Activated naive CD4-positive, alpha-beta T cell treated with anti-CD3 and anti-CD28 coated beads, Interleukin-2, amount 10 ng/mL, durations not matched to agents 7 days and 5 days (primary cell): ENCODE results near the gene NKX1-1.

Source experiments
- CTCF ChIA-PET: fragments of 350-600 bp; sonication (Branson Sonifier 250); formaldehyde crosslinking; loops from one replicate; lab custom pipeline; 2021; ENCODE audit warnings: antibody characterized with exemption; lab: Charles Lee
- DNase-seq: peaks from one replicate; pipeline ENCODE4 v3.0.0-alpha.2; 2020
- H3K27ac Mint-ChIP-seq: one replicate; pipeline ENCODE4 v1.8.0; 2021; ENCODE audit warnings: mild to moderate bottlenecking, moderate library complexity, mixed read lengths
- H3K27me3 Mint-ChIP-seq: one replicate; pipeline ENCODE4 v1.8.0; 2021; ENCODE audit warnings: mild to moderate bottlenecking, mixed read lengths
- H3K36me3 Mint-ChIP-seq: one replicate; pipeline ENCODE4 v1.8.0; 2021; ENCODE audit warnings: mixed read lengths
- H3K4me1 Mint-ChIP-seq: one replicate; pipeline ENCODE4 v1.8.0; 2021; ENCODE audit warnings: mixed read lengths
- H3K4me3 Mint-ChIP-seq: one replicate; pipeline ENCODE4 v1.8.0; 2021; ENCODE audit warnings: mild to moderate bottlenecking, moderate library complexity, mixed read lengths
- H3K9me3 Mint-ChIP-seq: one replicate; pipeline ENCODE4 v1.8.0; 2021; ENCODE audit warnings: mixed read lengths

Gene NKX1-1

GRCh38 chr4:1369091-1369450 lies 37.2 kb downstream of the NKX1-1 start:
- no peaks in the 10 kb centered on the region for H3K27me3 Mint-ChIP-seq
- H3K4me1 Mint-ChIP-seq = no peaks in the 10 kb centered on the region
- H3K9me3 Mint-ChIP-seq = no peaks in the 10 kb centered on the region
- no peak for DNase-seq
- CTCF ChIA-PET = interaction anchor here (1.2 kb wide), 1 partner anchor 13 kb away, joined by 3 read pairs; no protein-coding TSS in a partner anchor
- H3K36me3 Mint-ChIP-seq = no peaks in the 10 kb centered on the region
- H3K27ac Mint-ChIP-seq = no peak overlapping the region
- H3K4me3 Mint-ChIP-seq = no peak overlapping the region

- no peaks in the 10 kb centered on the region for H3K9me3 Mint-ChIP-seq
- no peaks in the 10 kb centered on the region for H3K36me3 Mint-ChIP-seq
- H3K27ac Mint-ChIP-seq = no peak overlapping the region
- H3K27me3 Mint-ChIP-seq = no peaks in the 10 kb centered on the region
- H3K4me1 Mint-ChIP-seq = no peaks in the 10 kb centered on the region
- no peak overlapping the region for H3K4me3 Mint-ChIP-seq
- CTCF ChIA-PET = interaction anchor here (1.2 kb wide), 1 partner anchor 13 kb away, joined by 3 read pairs; no protein-coding TSS in a partner anchor
- DNase-seq = no peak
These were observed 37.7 kb downstream of the NKX1-1 start for GRCh38 chr4:1368421-1369090.

- no peaks in the 10 kb centered on the region for H3K36me3 Mint-ChIP-seq
- no peak overlapping the region for H3K27ac Mint-ChIP-seq
- no peaks in the 10 kb centered on the region for H3K4me1 Mint-ChIP-seq
- no peaks in the 10 kb centered on the region for H3K9me3 Mint-ChIP-seq
- CTCF ChIA-PET = no interaction called here
- DNase-seq = no peak
- no peaks in the 10 kb centered on the region for H3K27me3 Mint-ChIP-seq
- H3K4me3 Mint-ChIP-seq = no peak overlapping the region
These were observed 38.3 kb downstream of the NKX1-1 start for GRCh38 chr4:1367936-1368289.

- Mint-ChIP-seq H3K4me3 (no peak overlapping the region), H3K27me3 (no peaks in the 10 kb centered on the region)
- CTCF ChIA-PET = no interaction called here
These were observed 38.9 kb downstream of the NKX1-1 start for GRCh38 chr4:1367230-1367935.

GRCh38 chr4:1366371-1367229 lies 39.6 kb downstream of the NKX1-1 start:
- Mint-ChIP-seq H3K4me1 (no peaks in the 10 kb centered on the region), H3K9me3 (no peaks in the 10 kb centered on the region), H3K27ac (no peak overlapping the region), H3K4me3 (no peak overlapping the region), H3K36me3 (no peaks in the 10 kb centered on the region), H3K27me3 (no peaks in the 10 kb centered on the region)
- no peak for DNase-seq
- CTCF ChIA-PET = no interaction called here

More at GRCh38 chr4:1367230-1367935, 38.9 kb downstream of the NKX1-1 start:
- Mint-ChIP-seq H3K36me3 (no peaks in the 10 kb centered on the region), H3K27ac (no peak overlapping the region), H3K4me1 (no peaks in the 10 kb centered on the region), H3K9me3 (no peaks in the 10 kb centered on the region)
- DNase-seq = no peak

DNA sequence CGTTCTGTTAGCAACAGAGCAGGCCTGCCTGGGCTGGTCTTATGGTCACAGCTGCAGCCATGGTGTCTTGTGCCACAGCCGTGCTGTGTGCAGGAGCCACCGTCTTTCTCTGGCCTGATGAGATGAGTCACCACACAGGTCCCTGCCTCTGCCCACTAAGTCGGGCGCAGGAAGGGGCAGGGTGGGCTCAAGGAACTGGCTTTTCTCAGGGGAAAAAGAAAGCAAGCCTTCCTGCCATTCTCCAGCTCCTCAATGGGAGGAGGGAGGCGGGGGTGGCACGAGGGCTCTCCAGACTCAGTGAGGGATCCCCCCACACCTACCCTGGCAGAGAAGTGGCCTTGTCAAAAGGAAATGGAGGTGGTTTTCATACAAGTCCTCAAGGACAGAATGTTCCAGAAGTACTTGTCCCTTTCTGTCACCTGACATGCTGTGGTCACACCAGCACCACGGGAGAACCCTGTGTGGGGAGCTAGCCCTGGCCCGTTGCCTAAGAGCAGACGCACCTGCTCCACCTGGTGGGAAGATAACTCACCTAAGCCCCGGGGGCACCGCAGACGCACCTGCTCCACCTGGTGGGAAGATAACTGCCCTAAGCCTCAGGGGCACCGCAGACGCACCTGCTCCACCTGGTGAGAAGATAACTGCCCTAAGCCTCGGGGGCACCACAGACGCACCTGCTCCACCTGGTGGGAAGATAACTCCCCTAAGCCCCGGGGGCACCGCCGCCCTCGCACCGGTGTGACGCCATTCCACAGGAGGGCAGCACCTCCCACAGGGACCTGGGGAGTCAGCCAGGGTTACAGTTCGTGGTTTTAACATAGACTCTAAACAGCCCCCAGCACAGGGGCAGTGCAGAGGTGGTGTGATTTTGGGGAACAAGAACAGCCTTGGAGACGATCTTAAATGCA lies 40.7 kb downstream of the NKX1-1 start:
- H3K4me3 Mint-ChIP-seq = no peak overlapping the region
- DNase-seq = no peak
- H3K36me3 Mint-ChIP-seq = no peaks in the 10 kb centered on the region
- no peaks in the 10 kb centered on the region for H3K9me3 Mint-ChIP-seq
- H3K27me3 Mint-ChIP-seq = no peaks in the 10 kb centered on the region
- no peak overlapping the region for H3K27ac Mint-ChIP-seq
- H3K4me1 Mint-ChIP-seq = no peaks in the 10 kb centered on the region
- CTCF ChIA-PET = interaction anchor here (1.3 kb wide), 1 partner anchor 12 kb away, joined by 6 read pairs; no protein-coding TSS in a partner anchor

GRCh38 chr4:1364748-1365147 lies 41.5 kb downstream of the NKX1-1 start:
- Mint-ChIP-seq H3K4me3 (no peak overlapping the region), H3K27me3 (no peaks in the 10 kb centered on the region), H3K9me3 (no peaks in the 10 kb centered on the region), H3K27ac (no peak overlapping the region), H3K4me1 (no peaks in the 10 kb centered on the region), H3K36me3 (no peaks in the 10 kb centered on the region)
- CTCF ChIA-PET = interaction anchor here (1.3 kb wide), 1 partner anchor 11 kb away, joined by 6 read pairs; no protein-coding TSS in a partner anchor
- DNase-seq = no peak

DNA sequence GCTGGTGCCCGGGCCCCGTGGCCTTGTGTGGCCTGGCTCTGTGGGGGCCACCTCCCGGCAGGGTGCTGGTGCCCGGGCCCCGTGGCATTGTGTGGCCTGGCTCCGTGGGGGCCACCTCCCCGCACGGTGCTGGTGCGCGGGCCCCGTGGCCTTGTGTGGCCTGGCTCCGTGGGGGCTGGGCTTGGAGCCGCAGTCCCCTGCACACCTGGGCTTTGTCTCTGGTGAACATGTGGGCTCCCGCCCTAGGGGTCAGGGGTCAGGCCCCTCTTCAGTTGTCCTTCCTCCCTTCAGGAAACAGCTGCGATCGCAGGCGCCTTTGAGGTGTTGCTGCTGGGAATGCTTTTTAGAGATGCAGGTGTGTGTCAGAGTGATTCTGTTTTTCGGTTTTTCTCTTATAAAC lies 42.0 kb downstream of the NKX1-1 start:
- CTCF ChIA-PET = interaction anchor here (1.3 kb wide), 1 partner anchor 11 kb away, joined by 6 read pairs; no protein-coding TSS in a partner anchor
- Mint-ChIP-seq H3K4me1 (no peaks in the 10 kb centered on the region), H3K27ac (no peak overlapping the region), H3K4me3 (no peak overlapping the region), H3K27me3 (no peaks in the 10 kb centered on the region), H3K9me3 (no peaks in the 10 kb centered on the region), H3K36me3 (no peaks in the 10 kb centered on the region)
- no peak for DNase-seq

DNA sequence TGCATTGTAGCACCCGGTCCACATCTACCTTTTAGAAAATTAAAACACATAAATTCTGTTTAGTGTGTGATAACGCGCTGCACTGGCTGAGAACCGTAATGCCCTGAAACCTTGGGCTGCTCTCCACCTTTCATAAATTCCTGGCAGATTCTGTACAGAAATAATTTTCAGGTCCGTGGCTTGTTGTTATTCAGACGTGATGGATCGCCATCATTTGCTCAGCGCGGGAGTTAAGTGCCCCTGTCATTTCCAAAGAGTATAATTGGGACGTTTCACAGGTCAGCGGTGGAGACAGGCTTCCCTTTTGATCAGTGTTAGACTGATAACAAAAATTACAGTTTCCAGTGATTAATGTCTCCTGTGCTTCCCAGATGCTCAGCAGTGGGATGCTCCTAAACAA lies 42.7 kb downstream of the NKX1-1 start:
- Mint-ChIP-seq H3K27me3 (no peaks in the 10 kb centered on the region), H3K36me3 (no peaks in the 10 kb centered on the region), H3K9me3 (no peaks in the 10 kb centered on the region), H3K4me1 (no peaks in the 10 kb centered on the region), H3K27ac (no peak overlapping the region), H3K4me3 (no peak overlapping the region)
- CTCF ChIA-PET = no interaction called here
- DNase-seq = no peak

- H3K9me3 Mint-ChIP-seq = no peaks in the 10 kb centered on the region
- H3K36me3 Mint-ChIP-seq = no peaks in the 10 kb centered on the region
- H3K4me1 Mint-ChIP-seq = no peaks in the 10 kb centered on the region
- no peaks in the 10 kb centered on the region for H3K27me3 Mint-ChIP-seq
- no peak for DNase-seq
- CTCF ChIA-PET = no interaction called here
- no peak overlapping the region for H3K4me3 Mint-ChIP-seq
- H3K27ac Mint-ChIP-seq = no peak overlapping the region
These were observed 43.7 kb downstream of the NKX1-1 start for GRCh38 chr4:1362521-1362920.

- Mint-ChIP-seq H3K9me3 (no peaks in the 10 kb centered on the region), H3K27me3 (no peaks in the 10 kb centered on the region), H3K36me3 (no peaks in the 10 kb centered on the region), H3K27ac (no peak overlapping the region), H3K4me3 (no peak overlapping the region), H3K4me1 (no peaks in the 10 kb centered on the region)
- no peak for DNase-seq
- CTCF ChIA-PET = no interaction called here
These were observed 44.2 kb downstream of the NKX1-1 start for GRCh38 chr4:1362046-1362445.

GRCh38 chr4:1361431-1361830 lies 44.8 kb downstream of the NKX1-1 start:
- H3K9me3 Mint-ChIP-seq = no peaks in the 10 kb centered on the region
- no peak overlapping the region for H3K27ac Mint-ChIP-seq
- H3K27me3 Mint-ChIP-seq = no peaks in the 10 kb centered on the region
- H3K36me3 Mint-ChIP-seq = no peaks in the 10 kb centered on the region
- no peak overlapping the region for H3K4me3 Mint-ChIP-seq
- DNase-seq = no peak
- CTCF ChIA-PET = no interaction called here
- H3K4me1 Mint-ChIP-seq = no peaks in the 10 kb centered on the region

- DNase-seq = no peak
- Mint-ChIP-seq H3K4me1 (no peaks in the 10 kb centered on the region), H3K9me3 (no peaks in the 10 kb centered on the region), H3K4me3 (no peak overlapping the region), H3K36me3 (no peaks in the 10 kb centered on the region), H3K27ac (no peak overlapping the region), H3K27me3 (no peaks in the 10 kb centered on the region)
- CTCF ChIA-PET = no interaction called here
These were observed 45.6 kb downstream of the NKX1-1 start for GRCh38 chr4:1360423-1361283.
